Activated CD8-positive, alpha-beta memory T cell treated with anti-CD3 and anti-CD28 coated beads for 48 hours (primary cell): ENCODE results near the gene ROBO2.

Source experiments
- DNase-seq, 3 experiments: peaks; one replicate each; pipeline ENCODE4 v3.0.0-alpha.2; 2020; ENCODE audit warnings: low read depth in 2 of 3, low spot score in 2 of 3

The ROBO2 gene

GRCh38 chr3:77248420-77248819, 208.5 kb downstream of the ROBO2 start:
- no peak for DNase-seq

DNA sequence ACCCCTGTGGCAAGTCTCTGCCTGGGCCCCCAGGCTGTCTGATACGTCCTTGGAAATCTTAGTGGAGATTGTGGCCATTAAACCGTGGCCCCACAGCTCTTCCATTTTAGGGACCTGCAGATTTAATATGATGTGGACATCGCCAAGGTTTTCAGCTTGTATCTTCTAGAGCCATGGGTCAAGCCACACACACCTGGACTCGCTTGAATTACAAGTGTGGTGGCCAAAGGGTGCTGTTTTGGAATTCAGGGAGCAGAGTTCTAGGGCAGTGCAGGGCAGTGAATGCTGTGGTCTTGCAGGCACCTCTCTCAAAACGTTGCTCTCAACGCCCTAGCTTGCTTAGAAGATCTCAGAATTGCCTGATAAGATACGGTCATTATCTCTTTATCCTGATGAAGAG, 211.2 kb downstream of the ROBO2 start:
- no peak for DNase-seq

GRCh38 chr3:77254967-77255831, 215.3 kb downstream of the ROBO2 start:
- DNase-seq = no peak

DNA sequence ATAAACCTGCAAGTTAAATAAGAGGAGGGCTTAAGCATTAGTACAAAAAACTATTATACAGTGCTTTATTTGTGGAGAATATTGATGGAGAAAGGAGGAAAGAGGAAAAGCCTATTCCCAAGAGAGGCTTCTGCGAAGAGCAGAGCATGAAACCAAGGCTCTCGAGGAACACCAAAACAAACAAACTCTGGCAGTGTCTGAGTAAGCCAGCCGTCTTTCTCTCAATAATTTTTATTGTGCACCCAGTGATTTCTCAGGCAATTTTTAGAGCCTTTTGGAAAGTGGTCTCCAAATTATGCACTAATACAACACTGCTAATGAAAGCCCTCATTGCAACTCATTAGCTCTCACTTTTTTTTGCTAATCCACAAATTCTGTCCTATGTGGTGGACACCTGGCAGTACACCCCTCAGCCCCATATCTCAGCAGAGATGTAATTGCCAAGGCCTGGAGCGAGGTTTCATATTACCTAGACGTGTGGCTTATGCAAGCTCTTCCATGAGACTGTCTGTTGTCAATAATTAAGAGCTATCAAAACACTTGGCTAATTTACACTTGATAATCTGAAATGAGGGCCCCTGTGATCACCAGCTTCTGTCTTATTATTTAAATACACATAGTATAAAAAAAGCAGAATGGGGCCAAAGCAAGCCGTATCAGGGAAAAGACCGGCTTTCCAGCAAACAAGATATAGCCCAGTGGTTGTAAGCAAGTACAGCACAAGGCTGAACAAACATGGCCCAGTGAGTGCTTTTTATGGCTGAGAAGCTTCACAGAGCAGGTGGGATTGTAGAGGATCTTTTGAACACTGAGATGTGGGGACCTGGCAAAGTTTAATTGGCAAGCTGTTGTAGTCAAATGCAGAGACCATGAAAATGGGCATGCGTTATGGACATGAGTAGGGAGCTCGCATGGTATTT, 216.9 kb downstream of the ROBO2 start:
- DNase-seq = no peak

- no peak for DNase-seq
Measured at GRCh38 chr3:77259694-77260093, 219.8 kb downstream of the ROBO2 start.

DNA sequence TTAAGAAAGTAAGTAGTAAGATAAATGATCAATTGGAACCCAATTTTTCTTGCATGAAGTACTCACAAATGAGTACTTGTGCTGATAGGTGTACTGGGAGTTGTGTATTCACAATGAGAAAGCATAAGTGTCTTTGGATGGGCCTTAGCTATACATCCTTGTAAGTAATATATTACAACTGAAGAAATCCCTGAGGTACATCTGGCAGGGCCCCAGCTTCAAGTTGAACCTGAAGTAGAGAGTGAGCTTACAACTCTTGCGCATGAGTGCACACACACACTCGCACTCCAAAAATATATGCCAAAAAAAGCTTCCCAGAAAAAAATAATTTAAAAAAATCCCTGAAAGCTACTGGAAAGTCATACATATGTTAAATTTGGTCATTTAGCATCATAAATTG, 222.5 kb downstream of the ROBO2 start:
- DNase-seq = no peak

DNA sequence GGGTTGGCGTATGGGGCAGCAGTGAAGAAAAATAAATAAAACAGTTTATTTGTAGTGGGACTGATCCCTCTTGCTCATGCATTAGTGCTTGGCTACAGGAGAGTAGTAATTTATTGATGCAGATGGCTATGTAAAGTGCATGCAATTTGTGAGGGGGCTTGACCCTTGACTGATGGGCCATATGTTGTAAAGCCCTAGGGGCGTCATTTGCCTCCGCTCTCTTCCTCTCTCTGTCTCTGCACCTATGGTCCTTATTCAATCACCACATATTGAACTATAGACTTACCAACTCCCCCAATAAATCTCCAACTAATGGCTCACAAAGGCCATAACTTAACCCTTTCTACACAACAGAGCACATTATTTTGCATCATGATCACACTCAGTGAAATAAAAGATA, 227.7 kb downstream of the ROBO2 start:
- DNase-seq = no peak

GRCh38 chr3:77271306-77271705, 231.4 kb downstream of the ROBO2 start:
- no peak for DNase-seq

- DNase-seq = no peak
Measured at GRCh38 chr3:77271711-77272110, 231.8 kb downstream of the ROBO2 start.

DNA sequence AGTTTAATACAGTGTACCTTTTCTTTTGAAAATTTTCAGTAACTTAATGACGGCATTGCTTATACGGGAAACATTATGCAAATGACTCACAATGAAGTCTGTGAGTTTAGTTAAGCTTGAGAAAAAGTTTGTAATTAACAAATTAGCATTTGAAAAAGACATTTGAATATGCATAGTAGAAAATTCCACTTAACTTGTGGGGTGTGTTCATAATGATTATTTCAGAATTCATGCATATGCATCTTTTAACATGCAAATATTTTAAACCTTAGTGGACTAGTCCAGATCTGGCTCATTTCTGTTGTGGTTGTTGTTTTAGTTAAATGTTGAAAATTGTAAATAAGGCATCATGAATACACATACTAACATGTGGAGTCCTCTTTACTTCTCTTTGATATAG, 239.4 kb downstream of the ROBO2 start:
- DNase-seq = no peak

GRCh38 chr3:77281721-77282120, 241.8 kb downstream of the ROBO2 start:
- no peak for DNase-seq

DNA sequence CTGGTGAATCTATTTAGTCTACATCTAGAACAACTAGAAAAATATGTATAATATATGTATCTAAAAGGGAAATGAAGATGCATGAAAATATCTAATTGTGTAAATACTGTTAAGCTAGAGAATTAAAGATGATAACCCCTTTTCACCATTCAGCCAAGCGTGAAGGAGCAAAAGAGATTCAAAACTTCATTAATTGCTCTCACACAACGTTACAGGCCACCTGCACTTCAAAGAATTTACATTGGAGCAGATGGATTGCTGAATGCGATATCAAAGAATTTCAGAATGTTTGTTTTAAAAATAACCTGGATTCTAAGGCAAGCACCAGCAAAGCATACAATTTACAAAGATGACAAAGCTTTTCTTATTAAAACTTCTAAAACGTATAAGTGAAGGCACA, 243.2 kb downstream of the ROBO2 start:
- no peak for DNase-seq

- DNase-seq = no peak
Measured at GRCh38 chr3:77288348-77288747, 248.4 kb downstream of the ROBO2 start.

DNA sequence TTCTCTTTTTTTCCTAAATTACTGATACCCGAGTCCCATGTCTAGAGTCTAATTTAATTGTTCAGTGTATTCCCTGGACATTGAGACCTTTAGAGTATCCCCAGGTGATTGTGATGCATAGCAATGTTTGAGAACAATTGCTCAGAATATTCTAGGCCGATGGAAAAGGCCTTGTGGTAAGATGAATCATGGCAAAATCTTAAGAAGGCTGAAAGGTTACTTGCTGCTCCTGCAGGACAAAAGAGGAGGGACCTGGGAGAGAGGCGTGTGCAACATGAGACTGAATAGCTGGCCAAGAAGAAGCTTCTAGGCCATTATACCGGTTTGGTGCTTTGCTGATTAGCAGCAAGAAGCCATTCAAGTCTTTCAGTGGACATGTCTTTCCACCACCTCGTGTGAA, 256.6 kb downstream of the ROBO2 start:
- no peak for DNase-seq

DNA sequence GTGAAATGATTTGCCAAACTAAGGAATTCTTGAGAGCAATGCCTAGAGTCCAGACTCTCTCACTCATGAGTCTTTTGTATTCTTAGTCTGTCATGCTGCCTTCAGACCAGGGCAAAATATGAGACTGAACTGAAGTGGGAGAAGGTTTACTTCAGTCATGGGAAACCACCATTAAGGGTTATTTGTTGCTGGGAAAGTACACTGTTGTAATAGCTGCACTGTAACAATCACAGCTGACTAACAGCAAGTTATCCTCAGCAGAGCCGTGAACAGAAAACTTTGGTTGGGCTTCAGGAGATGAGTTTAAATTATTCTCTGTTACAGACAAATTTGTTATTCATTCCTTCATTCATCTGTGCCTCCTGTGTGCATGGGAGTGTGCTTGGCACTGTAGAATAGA, 258.5 kb downstream of the ROBO2 start:
- DNase-seq = no peak

DNA sequence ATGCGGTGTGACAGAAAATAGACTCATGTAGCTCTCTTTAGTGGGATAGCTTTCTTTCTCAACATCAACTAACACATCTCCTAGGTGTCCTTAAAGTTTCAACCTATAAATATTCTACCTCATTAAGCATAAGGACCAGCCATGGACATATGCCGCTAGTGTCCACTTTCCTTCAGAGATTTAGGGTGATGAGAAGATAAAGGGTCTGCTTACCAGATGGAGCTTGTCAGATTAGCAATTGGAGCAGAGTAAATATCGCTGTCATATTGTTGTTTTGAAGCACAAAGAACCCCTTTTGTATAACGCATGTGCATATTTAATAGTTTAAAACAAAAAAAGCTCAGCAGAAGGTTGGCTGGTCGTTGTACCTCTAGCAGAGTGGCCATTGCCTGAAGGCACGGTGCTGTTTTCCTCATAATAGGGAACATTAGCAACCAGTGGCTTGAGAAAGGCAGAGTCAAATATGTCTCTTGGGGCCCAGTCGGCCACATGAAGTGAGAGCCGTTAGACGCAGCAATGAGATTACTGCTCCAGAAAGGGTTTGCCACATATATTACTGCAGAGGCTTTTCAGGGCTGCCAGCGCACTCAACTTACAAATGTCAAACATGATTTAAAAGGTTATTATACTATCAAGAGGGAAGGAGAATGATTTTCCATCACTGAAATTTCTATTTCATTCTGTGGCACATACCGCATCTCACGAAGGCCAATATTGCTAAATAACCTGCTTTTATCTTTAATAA, 264.2 kb downstream of the ROBO2 start:
- DNase-seq = no peak

DNA sequence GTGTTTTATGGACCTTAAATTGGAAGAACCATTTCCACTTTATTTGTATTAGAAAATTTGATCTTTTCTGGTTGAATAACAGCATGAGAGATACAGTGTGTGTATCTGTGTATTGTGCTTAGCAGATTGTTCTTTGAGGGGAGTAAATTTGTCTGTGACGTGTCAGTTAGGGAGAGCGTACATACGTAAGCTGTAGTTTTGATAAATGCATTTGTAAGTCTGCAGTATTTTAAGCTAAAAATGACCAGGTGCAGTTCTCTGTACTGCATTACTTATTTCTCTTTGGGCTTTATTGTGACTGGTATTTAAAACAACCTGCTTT, 264.8 kb downstream of the ROBO2 start:
- no peak for DNase-seq

- DNase-seq = no peak
Measured at GRCh38 chr3:77309460-77309859, 269.6 kb downstream of the ROBO2 start.

DNA sequence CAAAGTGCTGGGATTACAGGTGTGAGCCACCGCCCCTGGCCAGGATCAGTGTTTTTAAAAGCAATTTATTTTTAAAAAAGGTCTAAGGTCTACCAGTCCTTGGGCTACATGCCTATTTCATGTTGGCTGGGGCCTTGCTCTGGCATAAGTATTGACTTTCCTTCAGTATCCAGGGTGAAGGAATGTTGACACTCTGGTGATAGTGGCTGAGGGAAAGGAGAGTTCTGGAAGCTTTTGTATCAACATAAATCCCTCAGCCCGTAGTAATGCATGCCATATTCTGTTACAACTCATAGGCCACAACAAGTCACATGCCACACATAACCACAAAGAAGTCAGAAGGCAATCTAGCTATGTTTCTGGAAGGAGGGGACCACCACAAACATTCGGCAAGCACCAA, 273.9 kb downstream of the ROBO2 start:
- DNase-seq = no peak

- DNase-seq = no peak
Measured at GRCh38 chr3:77319711-77320110, 279.8 kb downstream of the ROBO2 start.

GRCh38 chr3:77320514-77320913, 280.6 kb downstream of the ROBO2 start:
- DNase-seq = no peak

GRCh38 chr3:77321646-77322045, 281.7 kb downstream of the ROBO2 start:
- DNase-seq = no peak
